ENCODE results near the gene SPDYE16.
"Not testable (repeated sequence)": the region's sequence is repeated elsewhere in the genome, so short reads cannot be mapped to it uniquely, and the experiment has no call there.

SPDYE16 gene

DNA sequence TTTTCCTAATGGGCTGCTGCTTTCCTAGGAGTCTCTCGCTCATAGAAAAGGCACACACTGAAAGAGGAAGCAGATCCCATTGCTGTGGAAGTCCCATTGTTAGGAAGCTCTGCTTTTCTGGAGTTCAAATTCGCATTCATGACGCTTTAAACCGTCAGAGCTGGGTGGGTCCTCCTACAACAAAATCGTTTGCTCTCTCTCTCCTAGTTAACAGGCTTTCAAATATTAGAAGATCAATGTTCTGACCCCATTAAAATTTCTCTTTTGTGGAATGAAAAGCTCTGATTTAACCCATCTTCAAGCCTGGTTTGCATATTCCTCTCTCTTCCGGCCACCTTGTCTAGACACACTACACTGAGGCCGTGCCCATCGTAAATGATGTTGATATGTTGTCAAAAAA is at the start of gene SPDYE16:
Gene SPDYE16 (minus strand): TSS at position 101 of the 400 bp plus-strand sequence. CDS start 1,838 bp downstream, outside the sequence.
- DNase-seq (ENCODE audit: low read depth in 2 of 2) = not testable (repeated sequence)

DNA sequence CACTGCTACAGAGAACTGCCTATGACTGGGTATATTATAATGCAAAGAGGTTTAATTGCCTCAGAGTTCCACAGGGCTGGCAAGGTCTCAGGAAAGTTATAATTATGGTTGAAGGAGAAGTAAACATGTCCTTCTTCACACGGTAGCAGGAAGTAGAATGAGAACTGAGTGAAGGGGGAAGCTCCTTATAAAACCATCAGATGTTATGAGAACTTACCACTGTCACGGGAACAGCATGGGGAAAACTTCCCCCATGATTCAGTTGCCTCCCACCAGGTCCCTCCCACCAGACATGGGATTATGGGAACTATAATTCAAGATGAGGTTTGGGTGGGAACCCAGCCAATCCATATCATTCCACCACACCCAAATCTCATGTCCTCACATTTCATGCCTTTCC is 49.6 kb upstream of the SPDYE16 start:
- not testable (repeated sequence) for DNase-seq (ENCODE audit: low read depth in 2 of 2)

DNA sequence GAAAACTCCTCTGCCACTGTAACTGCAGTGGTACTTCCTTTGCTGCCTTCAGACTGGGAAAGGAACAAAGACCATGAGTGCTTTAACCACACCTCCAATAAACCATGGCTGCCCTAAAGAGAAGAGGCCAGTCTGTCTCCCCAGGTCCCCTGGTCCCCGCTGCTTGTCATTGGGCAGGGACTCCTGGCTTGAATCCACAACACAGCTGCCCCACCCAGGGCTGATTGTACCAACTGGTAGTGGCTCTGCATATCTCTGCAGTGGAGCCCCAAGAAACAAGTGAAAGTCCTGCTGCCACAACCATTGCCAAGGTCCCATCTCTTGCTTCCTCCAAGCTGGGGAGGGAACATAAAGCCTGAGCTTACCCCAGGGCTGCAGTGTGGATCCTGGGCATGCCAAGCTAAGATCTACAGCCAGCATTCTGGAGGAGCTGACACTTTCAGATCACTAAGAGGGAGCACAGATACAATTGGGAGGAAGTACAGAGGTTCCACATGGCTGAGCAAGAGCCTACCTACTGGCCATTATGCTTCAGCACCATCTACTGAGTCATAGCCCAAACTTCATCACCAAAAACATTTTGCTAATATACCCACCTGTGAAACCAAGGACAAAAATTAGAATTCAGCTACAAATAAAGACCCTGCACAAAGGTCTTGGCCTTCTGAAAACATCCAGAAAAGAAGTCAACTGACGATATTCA is 48.7 kb upstream of the SPDYE16 start:
- DNase-seq (ENCODE audit: low read depth in 2 of 2) = not testable (repeated sequence)

DNA sequence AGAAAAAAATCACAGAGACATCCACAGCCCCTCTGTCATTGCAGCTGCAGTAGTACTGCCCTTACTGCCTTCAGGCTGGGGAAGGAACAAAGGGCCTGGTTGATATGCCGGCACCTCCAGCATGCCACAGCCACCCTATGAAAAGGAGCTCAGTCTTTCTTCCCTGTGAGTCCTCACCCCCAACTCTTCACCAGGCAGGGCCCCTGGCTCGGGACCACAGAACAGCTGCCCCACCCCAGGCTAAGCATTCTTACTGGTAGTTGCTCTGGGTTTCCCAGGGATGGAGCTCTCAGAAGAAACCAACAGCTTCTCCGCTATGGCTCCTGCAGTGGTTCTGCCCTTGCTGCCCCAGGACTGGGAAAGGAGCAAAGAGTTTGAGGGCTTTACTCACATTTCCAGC is 47.9 kb upstream of the SPDYE16 start:
- not testable (repeated sequence) for DNase-seq (ENCODE audit: low read depth in 2 of 2)

DNA sequence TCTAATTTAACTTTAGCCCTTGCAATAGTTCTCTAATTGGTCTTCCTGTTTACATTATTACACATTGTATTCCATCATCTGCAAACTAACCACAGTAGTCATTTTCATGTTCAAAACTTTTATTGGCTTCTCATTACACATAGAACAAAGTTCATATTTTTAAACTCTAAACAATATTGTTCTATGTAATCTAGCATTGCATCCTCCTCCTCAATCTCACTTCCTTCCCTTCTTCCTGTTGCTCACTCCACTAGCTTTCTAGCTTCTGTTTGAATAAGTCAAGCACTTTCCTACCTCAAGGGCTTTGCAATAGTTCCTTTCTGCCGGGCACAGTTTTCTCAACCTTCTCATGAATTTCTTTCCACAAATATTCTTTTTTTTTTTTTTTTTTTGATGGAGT is 45.5 kb upstream of the SPDYE16 start:
- DNase-seq (ENCODE audit: low read depth in 2 of 2) = not testable (repeated sequence)

DNA sequence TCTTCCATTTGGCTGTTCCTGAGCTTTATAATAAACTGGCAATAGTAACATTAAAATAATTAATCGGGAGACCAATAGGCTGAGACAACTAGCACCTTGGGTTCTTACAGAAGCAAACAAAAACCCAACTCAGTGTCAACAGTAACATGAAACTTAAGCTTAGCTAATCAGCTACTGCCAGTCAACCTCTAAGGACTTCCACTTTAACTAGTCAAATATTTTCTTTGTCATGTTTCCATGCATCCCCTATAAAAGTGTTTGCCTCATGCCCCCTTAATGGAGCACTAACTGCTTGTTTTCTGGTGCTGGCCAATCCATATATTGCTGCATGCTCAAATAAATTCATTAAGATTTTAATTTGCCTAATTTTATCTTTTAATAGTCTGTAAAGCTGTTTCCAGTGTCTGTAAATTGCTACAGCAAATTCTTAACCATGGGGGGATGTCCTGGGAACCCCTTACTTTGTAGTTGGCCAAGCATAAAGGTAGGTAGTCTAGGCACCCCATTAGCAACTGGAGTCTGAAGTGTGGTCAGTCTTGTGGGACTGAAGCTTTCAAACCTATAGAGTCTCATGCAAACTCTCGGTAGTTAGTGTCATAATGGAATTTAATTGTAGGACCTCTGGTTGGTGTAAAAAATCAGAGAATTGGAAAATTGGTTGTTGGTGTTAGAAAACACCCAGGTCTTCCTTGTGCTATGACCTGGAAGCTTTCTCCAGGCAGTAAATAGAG is 43.7 kb upstream of the SPDYE16 start:
- DNase-seq (ENCODE audit: low read depth in 2 of 2) = not testable (repeated sequence)

GRCh38 chr7:76583636-76584281 is 40.7 kb upstream of the SPDYE16 start:
- DNase-seq (ENCODE audit: low read depth in 2 of 2) = not testable (repeated sequence)

DNA sequence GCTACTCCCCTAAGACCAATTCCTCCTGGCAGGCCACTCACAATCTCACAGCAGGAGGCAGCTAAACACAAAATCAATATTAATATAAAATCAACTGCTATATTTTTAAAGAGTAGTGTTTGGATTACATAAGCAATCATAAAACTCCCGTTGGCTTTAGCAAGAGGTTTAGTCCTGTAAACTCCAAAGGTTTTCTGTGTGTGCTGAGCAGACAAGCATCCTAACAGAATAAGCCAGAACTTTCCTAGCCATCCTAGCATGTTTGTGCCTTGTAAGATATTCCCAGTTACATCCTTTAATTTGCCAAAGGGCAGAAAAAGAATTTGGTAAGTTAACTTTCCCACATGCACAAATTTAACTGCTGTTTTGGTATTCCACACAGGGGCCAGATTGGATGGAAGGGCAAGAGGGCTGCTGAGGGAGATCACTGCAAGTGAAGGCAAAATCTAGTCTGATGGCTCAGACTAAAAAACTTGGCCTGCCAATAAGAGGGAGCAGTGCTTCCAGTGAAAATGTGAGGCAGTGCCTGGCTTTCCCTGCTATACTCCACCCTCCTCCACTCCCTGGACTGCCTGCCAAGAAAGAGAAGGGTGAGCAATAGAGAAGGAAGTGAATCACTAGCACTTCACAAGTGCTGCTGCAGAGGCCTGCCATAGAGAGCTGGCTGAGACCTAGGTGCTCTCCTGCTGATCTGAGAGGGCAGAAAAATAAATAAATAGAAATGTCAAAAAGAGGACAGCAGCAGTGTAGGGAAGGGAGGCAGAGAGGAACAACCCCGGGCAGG is 39.9 kb upstream of the SPDYE16 start:
- DNase-seq (ENCODE audit: low read depth in 2 of 2) = not testable (repeated sequence)

- DNase-seq (ENCODE audit: low read depth in 2 of 2) = not testable (repeated sequence)
Measured at GRCh38 chr7:76575919-76576655, 33.0 kb upstream of the SPDYE16 start.

DNA sequence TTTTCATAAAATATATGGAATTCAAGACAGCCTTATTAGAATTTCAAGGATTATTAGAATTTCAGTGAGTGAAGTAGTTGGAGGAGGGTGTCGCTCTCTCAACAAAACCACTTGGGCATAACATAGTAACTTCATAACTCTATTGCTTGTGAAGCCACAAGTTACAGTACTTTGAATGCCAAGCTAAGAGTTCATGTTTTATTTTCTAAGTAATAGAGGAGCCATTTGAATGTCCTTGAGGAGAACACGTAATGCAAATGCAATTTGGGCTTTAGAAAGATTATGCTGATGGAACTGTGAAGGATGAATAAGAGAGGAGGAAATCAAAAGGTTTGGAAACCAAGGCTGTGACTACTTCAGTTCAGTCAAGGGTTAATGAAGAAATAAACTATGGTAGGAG is 32.3 kb upstream of the SPDYE16 start:
- not testable (repeated sequence) for DNase-seq (ENCODE audit: low read depth in 2 of 2)

GRCh38 chr7:76572296-76572695 is 29.2 kb upstream of the SPDYE16 start:
- not testable (repeated sequence) for DNase-seq (ENCODE audit: low read depth in 2 of 2)

- not testable (repeated sequence) for DNase-seq (ENCODE audit: low read depth in 2 of 2)
Measured at GRCh38 chr7:76570324-76570775, 27.3 kb upstream of the SPDYE16 start.

DNA sequence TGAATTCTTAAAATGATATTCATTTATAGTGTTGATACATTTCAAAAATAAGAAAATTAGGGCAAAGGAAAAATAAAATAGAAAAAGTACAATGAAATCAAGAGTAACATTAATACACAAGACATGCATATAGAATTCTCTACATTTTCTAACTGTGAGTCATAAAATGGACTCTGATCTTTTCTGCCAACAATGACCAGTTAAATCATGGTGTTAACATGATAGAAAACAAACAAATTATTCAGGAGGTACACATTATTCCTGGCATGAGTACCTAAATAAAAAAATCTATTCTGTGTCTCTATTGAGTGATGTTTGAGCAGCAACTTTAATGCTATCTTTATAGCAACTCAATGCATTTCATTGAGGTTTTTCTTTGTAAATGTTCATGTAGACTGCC is 25.6 kb upstream of the SPDYE16 start:
- DNase-seq (ENCODE audit: low read depth in 2 of 2) = not testable (repeated sequence)

- not testable (repeated sequence) for DNase-seq (ENCODE audit: low read depth in 2 of 2)
Measured at GRCh38 chr7:76567753-76568152, 24.7 kb upstream of the SPDYE16 start.

DNA sequence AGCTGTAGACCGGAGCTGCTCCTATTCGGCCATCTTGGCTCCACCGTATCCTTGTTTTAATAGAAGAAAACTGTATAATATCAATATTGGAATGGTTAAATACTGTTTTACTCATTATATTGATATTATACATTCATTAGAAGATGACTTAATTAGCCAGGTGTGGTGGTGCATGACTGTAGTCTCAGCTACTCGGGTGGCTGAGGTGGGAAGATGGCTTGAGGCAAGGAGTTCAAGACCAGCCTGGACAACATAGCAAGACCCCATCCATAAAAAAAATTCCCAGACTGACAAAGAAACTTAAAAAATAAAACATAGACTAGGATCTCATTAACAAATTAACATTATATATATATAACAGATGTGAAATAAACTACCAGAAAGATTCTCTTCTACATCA is 24.2 kb upstream of the SPDYE16 start:
- not testable (repeated sequence) for DNase-seq (ENCODE audit: low read depth in 2 of 2)

GRCh38 chr7:76565001-76565400 is 21.9 kb upstream of the SPDYE16 start:
- DNase-seq (ENCODE audit: low read depth in 2 of 2) = not testable (repeated sequence)

GRCh38 chr7:76561342-76561741 is 18.2 kb upstream of the SPDYE16 start:
- not testable (repeated sequence) for DNase-seq (ENCODE audit: low read depth in 2 of 2)

DNA sequence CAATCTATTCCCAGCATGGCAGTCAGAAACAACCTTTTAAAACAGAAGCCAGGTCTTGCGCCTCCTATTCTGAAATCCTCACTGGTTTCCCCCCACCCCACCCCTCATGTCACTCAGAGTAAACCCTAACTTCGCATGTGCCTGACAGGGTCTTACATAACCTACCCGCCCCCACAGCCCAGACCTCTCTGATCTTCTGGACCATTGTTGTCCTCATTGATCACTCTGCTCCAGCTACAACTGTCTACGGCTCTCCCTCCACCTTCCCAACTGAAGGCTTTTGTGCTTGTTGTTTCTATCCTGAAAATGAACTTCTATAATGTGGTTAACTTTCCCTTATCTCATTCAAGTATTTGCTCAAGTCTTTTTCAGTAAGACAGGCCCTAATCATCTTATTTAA is 17.1 kb upstream of the SPDYE16 start:
- DNase-seq (ENCODE audit: low read depth in 2 of 2) = not testable (repeated sequence)

DNA sequence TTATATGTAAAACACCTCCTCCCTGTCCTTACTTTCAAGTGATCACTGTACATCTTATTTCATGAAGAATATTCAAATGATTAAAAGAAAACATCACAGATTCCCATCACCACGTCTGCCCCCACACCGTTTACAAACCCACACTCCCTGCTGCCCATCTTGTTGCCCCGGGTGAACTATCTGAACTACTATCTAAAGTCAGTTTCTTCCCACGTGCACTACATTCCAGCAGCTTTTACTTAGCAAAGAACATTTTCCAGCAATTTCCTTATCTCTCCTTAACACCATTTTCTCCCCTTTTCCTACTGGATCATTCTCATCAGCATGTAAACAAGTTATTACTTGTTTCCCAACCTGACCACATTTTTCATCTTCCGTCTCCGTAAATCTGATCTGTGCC is 16.6 kb upstream of the SPDYE16 start:
- DNase-seq (ENCODE audit: low read depth in 2 of 2) = not testable (repeated sequence)

GRCh38 chr7:76551992-76552391 is 8.9 kb upstream of the SPDYE16 start:
- not testable (repeated sequence) for DNase-seq (ENCODE audit: low read depth in 2 of 2)

- DNase-seq (ENCODE audit: low read depth in 2 of 2) = not testable (repeated sequence)
Measured at GRCh38 chr7:76549855-76550248, 6.8 kb upstream of the SPDYE16 start.
